Measurements from ENCODE around the gene RHOD. TPM values are rescaled to one million over a fixed set of nuclear protein-coding genes. Genes with fewer than 3 reads are reported as not detected.

RHOD gene
- total and polyA plus RNA-seq, 10 of the 15 experiments (the other 5 are each of a cell fraction or from before 2014, with no cell fraction given) = 0.15 to 2.6 (median 1.9) TPM; not detected in 2

GRCh38 chr11:67072295-67072694, 15.6 kb downstream of the RHOD start:
- H3K27me3 ChIP-seq (replicated peaks in 1 of 2; ENCODE audit: control insufficient read depth in 2 of 2, insufficient read depth in 2 of 2, low read length in 1 of 2) = no peaks in the 10 kb centered on the region; a peak in 2 of 4 replicates
- peaks cover 12% of the 10 kb centered on the region for H3K4me1 ChIP-seq (ENCODE audit: control insufficient read depth, insufficient read depth, low read length)
- no peak overlapping the region for H2AFZ ChIP-seq (ENCODE audit: control insufficient read depth, low read depth, low read length)
- WGBS (ENCODE audit: insufficient coverage, insufficient replicate concordance, low lambda C conversion rate, missing lambda C conversion rate) = 41% methylated on average over 11 of the region's 11 CpGs
- FAIRE-seq = no peak
- intact Hi-C loops (cut with micrococcal nuclease; ENCODE audit: unreplicated experiment) = no loop called here
- no peaks in the 10 kb centered on the region for H4K20me1 ChIP-seq (ENCODE audit: control insufficient read depth, insufficient read depth)
- in situ Hi-C loops (cut with MboI) = no loop called here
- RAD21 ChIA-PET (ENCODE audit: unreplicated experiment) = interaction anchor here (1.4 kb wide), 1 partner anchor 17 kb away, joined by 6 read pairs; no protein-coding TSS in a partner anchor
- no peaks in the 10 kb centered on the region for H3K79me2 ChIP-seq (ENCODE audit: control insufficient read depth, insufficient read depth, low read length)
- POLR2A ChIA-PET = interaction anchor here (0.5 to 1.2 kb wide), 4 partner anchors 9 to 418 kb away, joined by 3 to 5 read pairs (median 4); no protein-coding TSS in a partner anchor
- no peak overlapping the region for H3K4me3 ChIP-seq
- SMC1A ChIA-PET (ENCODE audit: uncharacterized antibody, unreplicated experiment) = interaction anchor here (1.8 kb wide), 1 partner anchor 28 kb away, joined by 3 read pairs; no protein-coding TSS in a partner anchor
- TF ChIP-seq ESRRA (IDR thresholded peaks at IDR 0.05; ENCODE audit: low read length) (no peak), SIN3A (IDR thresholded peaks at IDR 0.05; ENCODE audit: low read depth, low read length) (no peak), MYC (IDR thresholded peaks at IDR 0.05; ENCODE audit: insufficient read depth, insufficient read length, insufficient replicate concordance, low read length, severe bottlenecking) (no peak), ELK1 (IDR thresholded peaks at IDR 0.05; ENCODE audit: low read depth, low read length) (no peak), IKZF1 (conservative IDR thresholded peaks at IDR 0.05) (0 out of 2 replicates have a peak, but pooled peaks have one; percentile 12), ZNF622 (IDR thresholded peaks at IDR 0.05) (no peak)
- no peak overlapping the region for H3K4me2 ChIP-seq (ENCODE audit: control insufficient read depth, insufficient read depth)
- H3K9ac ChIP-seq (ENCODE audit: control insufficient read depth, insufficient read depth, low read length) = no peak overlapping the region
- no peaks in the 10 kb centered on the region for H3K36me3 ChIP-seq (ENCODE audit: control insufficient read depth in 2 of 2, insufficient read depth in 2 of 2, low read length in 1 of 2)
- ATAC-seq = no peak
- CTCF ChIA-PET = interaction anchor here (0.6 to 5.2 kb wide), 9 partner anchors 9 to 310 kb away, joined by 3 to 55 read pairs (median 4); no protein-coding TSS in a partner anchor
- no peaks in the 10 kb centered on the region for H3K9me3 ChIP-seq (replicated peaks; ENCODE audit: control insufficient read depth, insufficient read depth, low read length)
- no peak for DNase-seq (ENCODE audit: low read depth, low spot score)
- no peak overlapping the region for H3K27ac ChIP-seq (ENCODE audit: control insufficient read depth, insufficient read depth)
- no TSS peak for BruUV-seq (replicated peaks)
